ACHN (cell line): Measurements from ENCODE around the gene TBC1D22A.

ENCODE experiments used
- DNase-seq: peaks from one replicate; pipeline ENCODE4 v3.0.0-alpha.2; 2015
- in situ Hi-C: cut with HindIII; loops from 2 replicates; pipeline ENCODE4 v1.10.0; 2017; ENCODE audit warnings: low sequenced_read_pairs, low pct_ligation_motif_present, low pct_unique_long_range_greater_than_20kb

Gene TBC1D22A

GRCh38 chr22:46858181-46858771, 95.8 kb downstream of the TBC1D22A start:
- no peak for DNase-seq
- in situ Hi-C loops: no loop called here

- in situ Hi-C loops: no loop called here
- no peak for DNase-seq
Measured at GRCh38 chr22:46860562-46860961, 98.1 kb downstream of the TBC1D22A start.

- DNase-seq: no peak
- in situ Hi-C loops: no loop called here
Measured at GRCh38 chr22:46861468-46862367, 99.3 kb downstream of the TBC1D22A start.

GRCh38 chr22:46862418-46863324, 100.2 kb downstream of the TBC1D22A start:
- DNase-seq: no peak

DNA sequence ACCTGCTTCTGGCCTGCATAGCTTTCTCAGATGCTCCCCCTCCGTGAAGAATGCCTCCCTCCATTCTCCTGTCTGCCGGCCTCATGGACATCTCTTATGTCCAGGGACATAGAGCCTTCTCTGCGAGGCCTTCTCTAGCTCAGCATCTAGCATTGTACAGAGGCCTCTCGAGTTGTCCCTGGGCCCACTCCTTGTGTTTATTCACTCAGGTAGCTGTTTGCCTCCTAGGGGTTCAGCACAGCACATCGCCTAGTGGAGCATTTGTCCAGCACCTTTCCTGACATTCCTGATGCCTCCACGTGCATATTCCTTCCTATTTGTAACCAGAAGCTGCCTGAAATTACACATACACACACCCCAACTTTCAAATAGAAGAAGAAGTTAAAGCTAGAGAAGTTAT, 101.3 kb downstream of the TBC1D22A start:
- DNase-seq: no peak
- in situ Hi-C loops: no loop called here

More at GRCh38 chr22:46862418-46863324, 100.2 kb downstream of the TBC1D22A start:
- in situ Hi-C loops: no loop called here

- no peak for DNase-seq
- in situ Hi-C loops: no loop called here
Measured at GRCh38 chr22:46864314-46865051, 102.0 kb downstream of the TBC1D22A start.

DNA sequence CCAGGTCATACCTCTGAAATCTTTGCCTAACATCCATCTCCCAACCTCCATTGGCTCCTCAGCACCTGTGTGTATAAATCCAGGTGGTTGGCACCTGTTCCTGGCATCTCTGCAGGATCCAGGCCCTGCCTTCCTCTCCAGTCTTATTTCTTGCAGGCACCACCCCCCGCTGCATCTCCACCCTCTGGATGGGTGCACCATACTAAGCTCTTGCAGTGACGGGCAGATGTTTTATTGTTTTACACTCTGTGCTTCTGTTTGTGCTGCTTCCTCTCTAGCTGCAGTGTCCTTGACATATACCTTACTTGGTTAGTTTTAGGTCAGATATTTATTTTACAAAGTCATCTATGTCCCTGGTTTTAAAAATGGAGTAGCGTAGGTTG, 102.6 kb downstream of the TBC1D22A start:
- DNase-seq: no peak
- in situ Hi-C loops: no loop called here

GRCh38 chr22:46865642-46866041, 103.2 kb downstream of the TBC1D22A start:
- DNase-seq: no peak
- in situ Hi-C loops: no loop called here

- no peak for DNase-seq
- in situ Hi-C loops: no loop called here
Measured at GRCh38 chr22:46866591-46866990, 104.1 kb downstream of the TBC1D22A start.

DNA sequence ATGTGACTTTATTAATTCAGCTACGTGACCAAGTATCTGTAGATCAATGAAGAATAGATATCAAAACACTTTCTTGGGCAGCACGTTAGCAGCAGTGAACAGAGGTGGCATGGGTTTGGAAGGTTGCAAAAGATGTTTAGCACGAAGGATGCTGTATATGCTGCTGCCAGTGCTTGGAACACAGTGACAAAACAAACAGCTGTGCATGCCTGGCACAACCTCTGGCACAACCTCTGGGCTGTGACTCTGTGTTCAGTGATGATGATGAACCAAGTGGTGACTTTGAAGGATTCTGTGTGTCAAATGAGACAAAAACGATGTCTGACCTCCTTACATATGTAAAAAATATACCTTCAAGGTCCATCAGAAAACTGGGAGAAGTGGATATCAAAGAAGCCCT, 104.7 kb downstream of the TBC1D22A start:
- DNase-seq: no peak
- in situ Hi-C loops: no loop called here

GRCh38 chr22:46869329-46869728, 106.9 kb downstream of the TBC1D22A start:
- in situ Hi-C loops: no loop called here
- no peak for DNase-seq

- in situ Hi-C loops: no loop called here
- no peak for DNase-seq
Measured at GRCh38 chr22:46869831-46870441, 107.5 kb downstream of the TBC1D22A start.

- no peak for DNase-seq
- in situ Hi-C loops: no loop called here
Measured at GRCh38 chr22:46871826-46872225, 109.4 kb downstream of the TBC1D22A start.

DNA sequence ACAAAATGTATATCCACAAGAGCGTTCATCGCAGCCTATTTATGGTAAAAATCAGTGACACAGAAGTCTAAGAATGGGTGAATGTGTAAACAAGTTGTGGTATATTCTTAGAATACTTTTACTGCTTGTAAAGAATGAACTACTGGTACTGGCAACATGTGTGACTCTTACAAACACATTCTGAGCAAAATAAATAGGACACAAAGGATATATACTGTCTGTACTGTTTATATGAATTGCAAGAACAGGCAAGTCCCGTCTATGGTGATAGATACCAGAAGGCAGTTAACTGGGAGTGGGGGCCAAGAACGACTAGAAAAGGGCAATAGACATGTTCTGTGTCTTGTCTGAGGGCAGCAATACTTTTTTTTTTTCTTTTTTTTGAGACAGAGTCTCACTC, 112.6 kb downstream of the TBC1D22A start:
- in situ Hi-C loops: no loop called here

DNA sequence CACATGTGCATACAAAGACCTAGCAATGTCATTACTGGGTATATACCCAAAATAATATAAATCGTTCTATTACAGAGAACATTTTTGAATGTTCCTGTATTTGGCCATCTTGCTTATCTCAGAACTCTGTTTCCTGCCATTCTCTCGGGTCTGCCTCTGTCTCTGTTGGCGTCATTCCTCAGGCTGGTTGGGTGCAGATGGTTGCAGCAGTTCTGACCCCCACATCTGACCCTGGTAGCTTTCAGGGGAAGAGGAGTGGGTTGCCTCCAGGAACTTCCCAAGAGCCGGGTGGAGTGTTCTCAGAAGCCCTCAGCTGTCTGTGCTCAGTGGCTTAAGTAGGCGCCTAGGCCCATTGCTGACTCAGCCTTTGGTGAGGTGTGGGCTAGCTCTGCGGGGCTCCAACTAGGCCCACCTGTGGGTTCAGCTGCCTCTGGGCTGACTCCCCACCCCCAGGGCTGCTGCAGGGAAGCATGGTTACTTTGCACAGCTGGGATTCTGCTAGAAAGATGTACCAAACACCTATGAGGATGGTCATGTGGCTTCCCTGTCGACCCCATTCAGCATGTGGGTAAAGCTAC, 114.0 kb downstream of the TBC1D22A start:
- in situ Hi-C loops: no loop called here
- DNase-seq: no peak

More for the DNA sequence above, 112.6 kb downstream of the TBC1D22A start:
- DNase-seq: no peak

DNA sequence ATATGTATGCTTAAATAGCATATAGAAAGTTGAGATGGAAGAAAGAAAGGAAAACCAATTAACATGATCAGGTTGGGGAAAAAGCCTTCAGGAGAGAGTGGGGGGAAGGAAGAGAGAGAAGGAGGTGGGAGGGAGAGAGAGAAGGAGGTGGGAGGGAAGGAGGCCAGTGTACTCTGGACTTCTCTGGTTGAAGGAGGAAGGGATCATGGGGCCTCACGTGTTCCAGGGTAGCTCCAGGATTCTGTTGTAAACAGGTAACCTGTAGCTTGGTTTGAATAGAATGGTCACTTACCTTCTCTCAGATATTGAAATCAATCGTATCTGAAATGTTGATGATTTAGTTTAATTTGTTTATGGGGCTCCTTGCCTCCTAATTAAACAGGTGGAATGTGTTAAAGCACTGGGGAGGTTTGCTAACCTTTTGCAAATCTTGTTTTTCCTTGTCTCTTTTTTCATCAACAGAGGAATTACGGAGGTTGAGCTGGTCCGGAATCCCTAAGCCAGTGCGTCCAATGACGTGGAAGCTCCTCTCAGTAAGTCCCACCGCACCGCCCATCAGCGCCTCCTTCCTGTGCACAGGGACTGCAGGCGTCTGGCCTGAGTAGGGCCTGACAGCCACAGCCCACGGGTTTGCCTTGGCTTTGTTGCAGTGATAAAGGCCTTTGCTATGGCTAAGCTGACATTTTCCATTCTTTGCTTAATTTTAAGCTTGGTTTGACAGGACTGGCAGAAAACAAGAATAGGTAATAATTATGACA, 115.9 kb downstream of the TBC1D22A start:
- in situ Hi-C loops: no loop called here
- no peak for DNase-seq

GRCh38 chr22:46879083-46879482, 116.6 kb downstream of the TBC1D22A start:
- in situ Hi-C loops: no loop called here

More at GRCh38 chr22:46879083-46879482, 116.6 kb downstream of the TBC1D22A start:
- DNase-seq: no peak
